ENCODE results near the gene HS6ST1.

Gene HS6ST1

GRCh38 chr2:128235581-128235980 is 83.1 kb downstream of the HS6ST1 start:
- DNase-seq (ENCODE audit: low read depth), result no peak

GRCh38 chr2:128234613-128235012 is 84.1 kb downstream of the HS6ST1 start:
- no peak for DNase-seq (ENCODE audit: low read depth)

GRCh38 chr2:128233790-128234395 is 84.8 kb downstream of the HS6ST1 start:
- DNase-seq (ENCODE audit: low read depth), result no peak

GRCh38 chr2:128232965-128233789 is 85.5 kb downstream of the HS6ST1 start:
- DNase-seq (ENCODE audit: low read depth), result peak; percentile 24

- DNase-seq (ENCODE audit: low read depth), result no peak
These were observed 89.8 kb downstream of the HS6ST1 start for GRCh38 chr2:128228894-128229293.

- no peak for DNase-seq (ENCODE audit: low read depth)
These were observed 90.8 kb downstream of the HS6ST1 start for GRCh38 chr2:128227862-128228261.

- no peak for DNase-seq (ENCODE audit: low read depth)
These were observed 98.8 kb downstream of the HS6ST1 start for GRCh38 chr2:128219891-128220290.

GRCh38 chr2:128217671-128218070 is 101.0 kb downstream of the HS6ST1 start:
- DNase-seq (ENCODE audit: low read depth), result no peak

GRCh38 chr2:128215897-128216642 is 102.6 kb downstream of the HS6ST1 start:
- no peak for DNase-seq (ENCODE audit: low read depth)
